Measurements from ENCODE around the gene C1orf105.

DNA sequence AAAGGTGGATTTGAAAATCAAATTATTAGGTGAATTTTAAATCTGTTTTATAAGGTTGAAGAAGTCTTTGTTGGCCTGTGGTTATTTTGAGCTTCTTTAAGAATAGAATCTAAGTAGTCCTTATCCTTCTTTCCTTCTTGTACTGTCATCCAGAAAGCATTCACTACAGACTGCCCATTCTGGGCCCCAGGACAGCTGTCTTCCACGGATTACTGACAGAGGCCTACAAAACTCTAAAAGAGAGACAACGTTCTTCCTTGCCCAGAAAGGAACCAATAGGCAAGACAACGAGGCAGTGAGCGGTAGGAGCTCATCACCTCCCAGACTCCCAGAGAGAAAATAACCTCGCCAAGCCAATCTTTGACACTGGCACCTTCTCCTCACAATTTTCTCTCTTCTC lies 47.8 kb downstream of the C1orf105 start:
- TF ChIP-seq, protein P1, sequence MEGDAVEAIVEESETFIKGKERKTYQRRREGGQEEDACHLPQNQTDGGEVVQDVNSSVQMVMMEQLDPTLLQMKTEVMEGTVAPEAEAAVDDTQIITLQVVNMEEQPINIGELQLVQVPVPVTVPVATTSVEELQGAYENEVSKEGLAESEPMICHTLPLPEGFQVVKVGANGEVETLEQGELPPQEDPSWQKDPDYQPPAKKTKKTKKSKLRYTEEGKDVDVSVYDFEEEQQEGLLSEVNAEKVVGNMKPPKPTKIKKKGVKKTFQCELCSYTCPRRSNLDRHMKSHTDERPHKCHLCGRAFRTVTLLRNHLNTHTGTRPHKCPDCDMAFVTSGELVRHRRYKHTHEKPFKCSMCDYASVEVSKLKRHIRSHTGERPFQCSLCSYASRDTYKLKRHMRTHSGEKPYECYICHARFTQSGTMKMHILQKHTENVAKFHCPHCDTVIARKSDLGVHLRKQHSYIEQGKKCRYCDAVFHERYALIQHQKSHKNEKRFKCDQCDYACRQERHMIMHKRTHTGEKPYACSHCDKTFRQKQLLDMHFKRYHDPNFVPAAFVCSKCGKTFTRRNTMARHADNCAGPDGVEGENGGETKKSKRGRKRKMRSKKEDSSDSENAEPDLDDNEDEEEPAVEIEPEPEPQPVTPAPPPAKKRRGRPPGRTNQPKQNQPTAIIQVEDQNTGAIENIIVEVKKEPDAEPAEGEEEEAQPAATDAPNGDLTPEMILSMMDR (IDR thresholded peaks at IDR 0.05): no peak
- no peak for TF ChIP-seq POLR2A (IDR thresholded peaks at IDR 0.05)
